ELR (cell line): ENCODE measurements around the gene APOBEC2.
"Not testable (repeated sequence)": the region's sequence is repeated elsewhere in the genome, so short reads cannot be mapped to it uniquely, and the experiment has no call there.

Experiments used
- DNase-seq: peaks from one replicate; pipeline ENCODE4 v3.0.0-alpha.2; 2015; ENCODE audit warnings: low read depth

Gene APOBEC2

GRCh38 chr6:41053041-41053440 is at the start of gene APOBEC2:
TSS of gene APOBEC2 (plus strand) at chr6:41053202. CDS start at chr6:41053348, 146 bp downstream.
- DNase-seq = no peak

GRCh38 chr6:41006217-41006616 is 46.8 kb upstream of the APOBEC2 start:
- DNase-seq = peak; percentile 72

DNA sequence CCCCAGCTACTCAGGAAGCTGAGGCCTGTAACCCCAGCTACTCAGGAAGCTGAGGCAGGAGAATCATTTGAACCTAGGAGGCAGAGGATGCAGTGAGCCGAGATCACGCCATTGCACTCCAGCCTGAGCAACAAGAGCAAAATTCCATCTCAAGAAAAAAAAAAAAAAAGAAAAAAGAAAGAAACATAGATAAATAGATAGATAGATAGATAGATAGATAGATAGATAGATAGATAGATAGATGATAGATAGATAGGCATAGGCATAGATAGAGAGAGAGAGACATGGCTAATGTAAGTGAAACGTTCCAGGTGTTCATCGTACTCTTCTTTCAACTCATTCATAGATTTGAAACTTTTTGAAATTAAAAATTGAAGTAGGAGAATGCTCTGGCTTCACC is 46.0 kb upstream of the APOBEC2 start:
- not testable (repeated sequence) for DNase-seq

DNA sequence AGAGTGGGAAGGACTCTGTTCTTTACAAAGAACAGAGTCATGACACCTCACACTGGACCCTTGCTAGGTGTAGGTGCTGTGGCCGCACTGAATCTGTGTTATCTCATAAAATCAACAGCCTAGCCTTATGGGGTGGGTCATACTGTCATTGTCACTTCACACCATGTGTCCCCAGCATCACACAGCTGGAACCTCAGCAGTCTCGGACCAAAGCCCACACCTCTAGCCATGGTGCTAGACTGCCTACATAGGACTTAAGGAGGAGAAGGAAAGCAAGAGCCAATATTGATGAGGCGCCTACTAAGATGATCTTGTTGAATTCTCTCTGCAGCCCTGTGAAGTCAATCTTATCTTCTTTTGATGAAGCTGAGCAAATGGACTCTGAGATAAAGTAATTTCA is 45.0 kb upstream of the APOBEC2 start:
- no peak for DNase-seq

GRCh38 chr6:41009669-41010068 is 43.3 kb upstream of the APOBEC2 start:
- DNase-seq = no peak

DNA sequence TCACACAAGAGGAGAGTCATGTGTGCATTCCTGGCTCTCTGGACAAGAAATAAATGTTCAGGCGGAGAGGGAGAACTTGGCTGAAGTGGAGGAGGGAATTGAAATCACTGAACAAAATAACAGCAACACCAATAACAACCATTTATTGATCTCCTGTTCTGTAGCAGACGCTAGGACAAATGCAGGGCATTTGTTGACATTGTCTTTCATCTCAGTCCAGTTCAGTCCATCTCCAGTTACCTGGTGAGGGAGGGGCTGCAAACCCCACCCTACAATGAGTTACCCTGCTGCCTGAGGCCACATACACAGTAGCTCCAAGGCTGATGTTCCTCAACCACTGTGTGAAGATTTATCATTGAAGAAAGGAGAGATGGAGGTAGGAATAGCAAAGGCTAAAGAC is 41.3 kb upstream of the APOBEC2 start:
- no peak for DNase-seq

DNA sequence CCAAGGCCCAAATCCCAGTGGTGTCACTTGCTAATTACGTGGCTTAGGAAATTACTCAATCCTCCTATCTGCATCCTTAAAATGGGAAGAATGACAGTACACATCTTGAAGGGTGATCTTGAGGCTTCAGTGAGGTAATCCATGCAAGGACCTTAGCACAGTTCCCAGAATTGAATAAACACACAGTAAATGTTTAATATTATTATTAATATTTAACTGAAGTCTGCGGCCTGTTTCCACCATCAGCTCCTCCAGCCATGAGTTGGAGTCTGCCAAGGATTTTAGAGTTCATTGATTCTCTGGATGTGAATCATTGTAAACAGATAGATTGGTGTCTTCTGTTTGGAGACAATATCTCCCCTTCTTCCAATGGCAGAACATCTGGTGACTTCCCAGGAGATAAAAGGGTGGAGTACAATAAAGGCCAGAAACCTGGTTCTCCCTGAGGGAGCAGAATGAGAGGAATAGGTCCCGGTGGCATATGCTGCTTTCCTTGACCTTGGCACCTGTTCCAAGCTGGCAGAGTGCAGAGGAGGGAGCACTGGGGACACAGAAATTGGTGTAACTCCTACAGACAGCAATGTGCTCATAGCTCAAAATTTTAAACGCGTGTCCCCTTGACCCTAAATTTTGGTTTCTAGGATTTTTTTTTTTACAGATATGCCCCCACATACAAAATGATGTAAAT is 39.4 kb upstream of the APOBEC2 start:
- no peak for DNase-seq

- DNase-seq = no peak
These were observed 38.2 kb upstream of the APOBEC2 start for GRCh38 chr6:41014780-41015179.

DNA sequence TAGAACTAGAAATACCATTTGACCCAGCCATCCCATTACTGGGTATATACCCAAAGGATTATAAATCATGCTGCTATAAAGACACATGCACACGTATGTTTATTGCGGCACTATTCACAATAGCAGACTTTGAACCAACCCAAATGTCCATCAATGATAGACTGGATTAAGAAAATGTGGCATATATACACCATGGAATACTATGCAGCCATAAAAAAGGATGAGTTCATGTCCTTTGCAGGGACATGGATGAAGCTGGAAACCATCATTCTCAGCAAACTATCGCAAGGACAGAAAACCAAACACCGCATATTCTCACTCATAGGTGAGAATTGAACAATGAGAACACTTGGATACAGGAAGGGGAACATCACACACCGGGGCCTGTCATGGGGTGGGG is 37.1 kb upstream of the APOBEC2 start:
- DNase-seq = not testable (repeated sequence)

GRCh38 chr6:41017663-41018062 is 35.3 kb upstream of the APOBEC2 start:
- DNase-seq = no peak

GRCh38 chr6:41021832-41022231 is 31.2 kb upstream of the APOBEC2 start:
- peak; percentile 55 for DNase-seq

- DNase-seq = peak; percentile 40
These were observed 30.7 kb upstream of the APOBEC2 start for GRCh38 chr6:41022294-41022693.

DNA sequence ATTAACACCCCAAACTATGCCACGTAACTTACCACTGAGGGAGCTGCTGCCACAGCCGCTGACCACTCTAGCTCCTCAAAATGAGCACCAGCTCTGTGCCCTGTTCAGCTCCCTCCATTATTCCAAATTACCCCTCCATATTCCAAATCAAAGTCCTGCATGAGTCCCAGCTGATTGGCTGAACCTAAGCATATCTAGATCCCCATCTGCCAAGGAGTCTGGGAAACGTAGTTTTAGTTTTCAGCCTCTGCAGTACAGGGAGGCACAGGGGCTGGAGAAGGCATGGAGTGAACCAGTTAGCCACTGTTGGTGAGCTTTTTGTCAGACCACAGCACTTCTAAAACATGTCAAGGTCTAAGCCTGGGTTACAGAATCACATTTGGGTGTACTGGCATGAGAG is 29.9 kb upstream of the APOBEC2 start:
- DNase-seq = no peak

- DNase-seq = no peak
These were observed 27.0 kb upstream of the APOBEC2 start for GRCh38 chr6:41025966-41026530.

DNA sequence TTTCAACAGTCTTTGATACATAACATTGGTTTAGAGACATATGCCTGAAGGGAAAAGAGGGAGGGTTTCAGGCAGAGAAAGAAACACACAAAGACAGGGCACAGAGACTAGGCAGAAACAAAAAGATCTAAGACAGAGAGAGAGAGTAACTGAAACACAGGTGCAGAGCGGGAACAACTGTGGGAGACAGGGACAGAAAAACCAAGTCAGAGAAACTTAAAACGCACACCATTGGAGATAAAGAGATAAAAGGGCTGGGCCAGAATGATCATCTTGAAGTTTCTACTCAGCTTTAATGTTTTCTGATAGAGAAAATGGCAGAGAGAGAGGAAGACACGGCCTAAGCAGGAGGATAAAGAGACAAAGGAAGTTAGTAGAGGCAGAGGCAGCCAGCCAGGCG is 25.8 kb upstream of the APOBEC2 start:
- DNase-seq = no peak

DNA sequence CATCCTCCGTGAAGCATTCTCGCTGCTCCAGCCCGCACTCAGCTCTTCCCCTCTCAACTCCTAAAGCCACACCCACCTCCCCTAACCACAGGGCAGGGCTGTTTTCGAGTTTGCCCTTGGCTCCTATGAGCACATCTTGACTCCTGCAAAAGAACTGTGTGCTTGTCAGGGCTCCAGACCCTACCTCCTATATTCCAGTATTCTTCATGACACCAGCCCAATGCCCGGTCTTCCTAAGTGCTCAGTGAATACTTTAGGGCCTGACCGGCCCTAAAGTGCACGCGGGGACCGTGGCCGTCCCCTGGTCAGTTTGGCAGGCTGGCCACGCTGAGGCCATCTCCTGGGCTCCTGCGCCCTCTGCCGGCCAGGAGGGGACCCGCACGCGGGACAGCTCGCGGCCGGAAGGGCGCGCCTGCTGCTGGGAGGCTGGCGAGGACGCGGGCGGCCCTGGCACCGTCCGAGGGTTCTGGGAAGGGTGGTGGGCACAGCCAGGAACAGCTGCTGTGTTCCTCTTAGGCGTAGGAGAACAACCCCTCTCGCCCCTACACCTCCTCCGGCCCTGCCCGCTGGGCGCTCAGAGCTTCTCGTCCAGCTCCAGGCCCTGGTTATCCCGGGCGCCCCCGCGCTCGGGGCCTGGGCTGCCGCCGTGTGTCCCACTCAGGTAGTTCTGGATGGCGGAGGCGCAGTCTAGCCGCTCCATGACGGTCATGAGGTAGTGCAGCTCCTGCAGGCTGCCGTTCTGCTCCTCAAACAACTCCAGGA is 25.0 kb upstream of the APOBEC2 start:
- peak; percentile 71 for DNase-seq

DNA sequence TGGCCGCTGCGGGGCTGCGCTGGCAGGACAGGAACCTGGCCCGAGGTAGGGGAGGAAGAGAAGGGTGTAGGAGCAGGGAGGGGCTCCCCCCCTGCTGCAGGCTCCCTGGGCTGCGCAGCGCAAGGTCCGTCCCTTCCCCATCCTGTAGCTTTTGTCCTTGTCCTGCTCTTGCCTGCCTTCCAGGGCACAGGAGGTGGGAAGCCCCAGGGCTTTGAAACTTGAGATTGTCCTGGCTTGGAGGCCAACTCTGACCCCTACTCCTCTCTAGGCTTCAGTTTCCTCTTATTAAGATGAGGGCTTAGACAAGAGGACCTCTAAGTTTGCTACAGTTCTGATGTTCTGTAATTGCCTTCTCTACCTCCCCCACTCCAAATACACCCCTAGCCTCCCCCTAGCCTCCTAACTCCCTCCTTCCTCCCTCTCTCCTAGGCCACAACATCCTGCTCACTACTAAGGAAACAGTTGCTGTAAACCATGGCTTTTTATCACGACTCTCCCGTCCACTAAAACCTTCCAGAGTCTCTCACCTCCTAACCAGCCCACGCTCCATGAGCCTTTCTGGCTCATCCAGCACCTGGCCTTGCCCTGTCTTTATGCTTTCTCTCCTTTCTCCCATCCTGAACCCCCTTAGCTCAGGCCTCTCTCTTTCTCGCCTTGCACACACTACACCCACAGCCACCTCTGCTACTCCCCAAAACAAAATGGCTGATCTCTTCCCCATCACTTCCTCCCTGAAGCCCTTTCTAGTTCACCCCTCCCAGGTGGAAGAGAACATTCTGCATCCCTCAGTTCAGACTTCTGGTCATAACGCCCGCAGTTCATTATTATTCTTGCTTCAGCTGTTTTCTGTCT is 24.2 kb upstream of the APOBEC2 start:
- no peak for DNase-seq

DNA sequence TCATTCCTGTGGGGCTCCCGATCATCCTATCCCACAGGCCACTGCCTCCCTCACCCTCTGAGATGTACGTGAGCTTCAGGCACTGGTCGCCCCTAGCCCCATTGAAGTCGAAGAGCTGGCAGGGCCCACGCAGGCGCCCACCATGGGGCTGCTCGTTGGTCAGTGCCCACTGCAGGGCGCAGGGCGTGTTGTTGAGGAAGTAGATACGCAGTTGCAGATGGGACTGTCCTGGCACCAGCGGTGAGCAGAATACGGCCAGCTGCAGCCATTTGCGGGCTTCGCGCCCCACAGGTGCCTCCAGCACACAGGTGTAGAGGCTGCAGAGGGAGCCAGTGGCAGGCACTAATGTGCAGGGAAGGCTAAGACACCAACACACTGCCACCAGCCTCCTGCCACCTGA is 20.2 kb upstream of the APOBEC2 start:
- DNase-seq = no peak

DNA sequence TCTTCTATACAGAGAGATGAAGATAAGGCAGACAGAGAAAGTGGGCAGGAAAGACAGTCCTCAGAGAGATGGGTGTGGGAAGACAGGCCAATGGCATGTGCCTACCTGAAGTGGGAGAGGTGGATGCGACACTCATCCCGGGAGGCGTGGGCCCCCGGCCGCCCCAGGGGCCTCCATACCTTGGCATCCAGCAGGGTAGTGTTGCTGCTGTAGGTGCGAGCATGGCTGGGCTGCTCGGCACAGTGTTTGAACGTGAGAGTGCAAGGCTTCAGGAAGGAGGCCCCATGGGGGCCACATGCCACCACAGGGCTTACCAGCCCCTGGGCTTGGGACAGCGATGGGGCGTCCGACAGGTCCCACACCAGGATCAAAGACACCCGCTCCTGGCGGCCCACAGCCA is 19.2 kb upstream of the APOBEC2 start:
- no peak for DNase-seq

- DNase-seq = no peak
These were observed 16.8 kb upstream of the APOBEC2 start for GRCh38 chr6:41036186-41036585.

DNA sequence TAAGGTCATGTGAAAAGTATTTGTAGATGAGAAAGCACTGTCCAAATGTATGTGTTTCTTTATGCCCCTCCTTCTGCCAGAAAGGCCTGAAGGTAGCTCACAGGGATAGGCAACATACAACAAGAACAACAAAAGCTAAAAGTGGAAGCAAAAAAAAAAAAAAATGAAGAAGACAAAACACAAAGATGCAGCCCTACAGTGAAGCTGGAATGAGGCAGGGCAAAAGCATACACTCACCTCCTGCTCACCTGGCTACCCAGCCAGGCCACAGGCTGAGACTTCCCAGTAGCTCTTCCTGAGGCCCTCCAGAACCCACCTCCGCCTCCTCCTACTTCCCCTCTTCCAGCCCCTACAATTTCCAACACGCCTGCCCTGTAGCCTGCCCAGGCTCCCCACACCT is 16.4 kb upstream of the APOBEC2 start:
- no peak for DNase-seq

DNA sequence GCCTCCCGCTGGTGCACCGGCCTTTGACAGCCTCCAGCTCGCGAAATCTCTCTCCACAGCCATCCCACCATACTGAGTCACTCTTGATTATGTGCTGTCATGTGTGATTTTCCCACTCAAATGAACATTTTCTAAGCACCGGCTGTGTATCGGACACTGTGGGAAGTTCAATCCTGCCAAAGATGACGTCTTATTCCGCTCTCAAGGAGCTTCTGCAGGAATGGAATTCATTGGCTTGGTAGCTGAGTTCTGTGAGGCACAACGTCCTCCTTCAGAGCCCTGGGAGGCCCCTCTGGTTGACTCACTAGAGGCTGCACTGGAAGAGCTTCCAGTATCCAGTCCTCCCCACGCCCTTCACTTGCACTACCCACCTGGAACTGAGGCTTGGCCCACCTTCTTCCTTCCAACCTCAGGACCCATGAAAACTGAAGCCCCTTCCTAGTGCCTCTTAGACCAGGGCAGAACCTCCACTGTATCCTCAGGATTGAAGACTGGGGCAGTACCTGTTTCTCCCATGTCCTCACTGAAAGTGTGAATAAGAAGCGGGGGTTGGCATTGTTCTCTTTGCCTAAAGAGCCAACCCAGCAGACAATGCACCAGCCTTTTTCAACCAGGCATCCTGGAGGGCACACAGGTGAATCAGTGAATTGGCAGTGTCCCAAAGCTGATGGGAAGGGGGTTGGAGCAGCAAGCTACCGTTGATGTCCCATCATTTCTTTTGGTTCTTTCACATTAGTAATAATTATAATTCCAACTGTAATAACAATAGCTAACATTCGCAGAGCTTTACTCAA is 15.7 kb upstream of the APOBEC2 start:
- no peak for DNase-seq
